OCI-LY1 (cell line): Measurements from ENCODE around the gene TRPM4.

Experiments
- H2AFZ ChIP-seq: fragments of 200-600 bp; sonication (generic), shearing (Covaris generic); 2 replicates; pipeline ENCODE4 v1.6.0; 2014; ENCODE audit warnings: antibody characterized with exemption, mild to moderate bottlenecking, low read length
- H3F3A ChIP-seq: fragments of 200-600 bp; sonication (generic), shearing (Covaris generic); 2 replicates; pipeline ENCODE4 v1.6.0; 2014; ENCODE audit warnings: mild to moderate bottlenecking, antibody characterized with exemption, low read length, moderate library complexity; ENCODE audit not compliant: insufficient read depth
- H3K27ac ChIP-seq: fragments of 200-600 bp; sonication (generic); 2 replicates; pipeline ENCODE4 v1.5.1; 2014; ENCODE audit warnings: low read length, mixed run types, mild to moderate bottlenecking, low read depth; ENCODE audit not compliant: poor library complexity, severe bottlenecking
- H3K27me3 ChIP-seq: fragments of 200-600 bp; sonication (generic); 2 replicates; pipeline ENCODE4 v1.6.0; 2014; ENCODE audit warnings: antibody characterized with exemption, mild to moderate bottlenecking, low read length, moderate library complexity; ENCODE audit not compliant: insufficient read depth
- H3K36me3 ChIP-seq: fragments of 200-600 bp; sonication (generic); 2 replicates; pipeline ENCODE4 v1.6.1; 2014; ENCODE audit warnings: mild to moderate bottlenecking, antibody characterized with exemption, low read length, moderate library complexity, mixed read lengths; ENCODE audit not compliant: insufficient read depth
- H3K4me1 ChIP-seq: fragments of 200-600 bp; sonication (generic); 2 replicates; pipeline ENCODE4 v1.5.1; 2014; ENCODE audit warnings: mild to moderate bottlenecking, low read length, moderate library complexity; ENCODE audit not compliant: insufficient read depth, severe bottlenecking
- H3K4me2 ChIP-seq: fragments of 200-600 bp; sonication (generic), shearing (Covaris generic); 2 replicates; pipeline ENCODE4 v1.6.1; 2014; ENCODE audit warnings: low read length
- H3K4me3 ChIP-seq: fragments of 200-600 bp; sonication (generic); 2 replicates; pipeline ENCODE4 v1.5.1; 2014; ENCODE audit warnings: low read length, low read depth, mild to moderate bottlenecking, mixed read lengths; ENCODE audit not compliant: poor library complexity, severe bottlenecking
- H3K79me2 ChIP-seq: fragments of 200-600 bp; shearing (Covaris generic); 2 replicates; pipeline ENCODE4 v1.6.1; 2016; ENCODE audit warnings: mixed run types, low read length, mixed read lengths; ENCODE audit not compliant: insufficient read depth
- H3K9ac ChIP-seq: fragments of 200-600 bp; sonication (generic), shearing (Covaris generic); 2 replicates; pipeline ENCODE4 v1.6.1; 2014; ENCODE audit warnings: mild to moderate bottlenecking, low read length, mixed read lengths
- H3K9me2 ChIP-seq: fragments of 200-600 bp; sonication (generic), shearing (Covaris generic); 2 replicates; pipeline ENCODE4 v1.6.1; 2014; ENCODE audit warnings: low read depth, mild to moderate bottlenecking, low read length, mixed read lengths
- H3K9me3 ChIP-seq: fragments of 200-600 bp; shearing (Covaris generic); 2 replicates; pipeline ENCODE4 v1.6.1; 2014; ENCODE audit warnings: low read length, mixed read lengths
- H4K20me1 ChIP-seq: fragments of 200-600 bp; sonication (generic), shearing (Covaris generic); 2 replicates; pipeline ENCODE4 v1.6.0; 2016; ENCODE audit warnings: mild to moderate bottlenecking, low read length; ENCODE audit not compliant: insufficient read depth
- EZH2 ChIP-seq: fragments of 200-600 bp; sonication (generic), shearing (Covaris generic); IDR thresholded peaks from 2 replicates; pipeline ENCODE4 v1.8.0; 2017; ENCODE audit warnings: borderline replicate concordance, mixed run types, mild to moderate bottlenecking, antibody characterized with exemption, low read length, moderate library complexity, mixed read lengths
- TF ChIP-seq, protein P1 (sequence below): fragments of 200-600 bp; sonication (generic), shearing (Covaris generic); IDR thresholded peaks from 2 replicates; pipeline ENCODE4 v1.5.1; 2017; ENCODE audit warnings: mild to moderate bottlenecking, antibody characterized with exemption, low read length, moderate library complexity, mixed read lengths

The TRPM4 gene

DNA sequence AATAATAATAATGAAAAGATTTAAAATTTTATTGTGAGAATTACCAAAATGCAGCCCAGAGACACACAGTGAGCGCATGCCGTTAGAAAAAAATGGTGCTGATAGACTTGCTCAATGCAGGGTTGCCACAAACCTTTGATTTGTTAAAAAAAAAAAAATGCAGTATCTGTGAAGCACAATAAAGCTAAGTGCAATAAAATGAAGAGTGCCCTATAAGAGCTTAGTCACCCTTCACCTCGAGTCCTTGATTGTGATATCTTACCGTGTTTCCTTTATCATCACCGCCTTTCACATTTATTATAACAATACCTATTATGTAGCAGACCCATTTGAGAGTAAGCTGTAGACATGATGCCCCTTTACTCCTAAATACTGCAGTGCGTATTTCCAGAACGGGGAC is 84.2 kb downstream of the TRPM4 start:
- Histone ChIP-seq H3F3A (no peaks in the 10 kb centered on the region), H2AFZ (no peak overlapping the region), H3K9me3 (no peaks in the 10 kb centered on the region), H3K79me2 (no peaks in the 10 kb centered on the region), H4K20me1 (no peaks in the 10 kb centered on the region), H3K4me2 (no peak overlapping the region), H3K4me1 (no peaks in the 10 kb centered on the region), H3K27me3 (0 out of 2 replicates have a peak, but pooled peaks cover 5% of the 10 kb centered on the region), H3K9me2 (no peaks in the 10 kb centered on the region), H3K27ac (no peak overlapping the region), H3K36me3 (no peaks in the 10 kb centered on the region), H3K9ac (no peak overlapping the region), H3K4me3 (no peak overlapping the region)
- TF ChIP-seq, protein P1, sequence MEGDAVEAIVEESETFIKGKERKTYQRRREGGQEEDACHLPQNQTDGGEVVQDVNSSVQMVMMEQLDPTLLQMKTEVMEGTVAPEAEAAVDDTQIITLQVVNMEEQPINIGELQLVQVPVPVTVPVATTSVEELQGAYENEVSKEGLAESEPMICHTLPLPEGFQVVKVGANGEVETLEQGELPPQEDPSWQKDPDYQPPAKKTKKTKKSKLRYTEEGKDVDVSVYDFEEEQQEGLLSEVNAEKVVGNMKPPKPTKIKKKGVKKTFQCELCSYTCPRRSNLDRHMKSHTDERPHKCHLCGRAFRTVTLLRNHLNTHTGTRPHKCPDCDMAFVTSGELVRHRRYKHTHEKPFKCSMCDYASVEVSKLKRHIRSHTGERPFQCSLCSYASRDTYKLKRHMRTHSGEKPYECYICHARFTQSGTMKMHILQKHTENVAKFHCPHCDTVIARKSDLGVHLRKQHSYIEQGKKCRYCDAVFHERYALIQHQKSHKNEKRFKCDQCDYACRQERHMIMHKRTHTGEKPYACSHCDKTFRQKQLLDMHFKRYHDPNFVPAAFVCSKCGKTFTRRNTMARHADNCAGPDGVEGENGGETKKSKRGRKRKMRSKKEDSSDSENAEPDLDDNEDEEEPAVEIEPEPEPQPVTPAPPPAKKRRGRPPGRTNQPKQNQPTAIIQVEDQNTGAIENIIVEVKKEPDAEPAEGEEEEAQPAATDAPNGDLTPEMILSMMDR: no peak
- no peak for TF ChIP-seq EZH2

DNA sequence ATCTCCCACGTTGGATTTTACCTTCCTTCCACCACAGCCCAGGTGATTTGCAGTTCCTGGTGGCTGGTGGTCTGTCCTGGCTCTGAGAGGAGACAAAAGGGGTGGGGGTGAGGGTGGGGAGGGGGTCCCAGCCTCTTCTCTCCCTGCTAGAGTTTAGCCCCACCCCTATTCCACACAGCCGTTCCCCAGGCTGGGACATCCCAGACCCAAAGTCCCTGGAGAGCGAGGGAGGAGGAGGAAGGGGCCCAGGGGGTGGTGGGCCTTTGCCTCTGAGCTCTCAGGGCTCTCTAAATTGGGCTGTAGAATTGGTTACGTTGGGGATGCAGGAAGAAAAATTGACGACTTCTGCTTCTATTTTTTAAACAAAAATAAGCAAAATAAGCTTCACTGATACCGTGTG is 85.5 kb downstream of the TRPM4 start:
- H3K9me3 ChIP-seq: no peaks in the 10 kb centered on the region
- H4K20me1 ChIP-seq: no peaks in the 10 kb centered on the region
- no peak overlapping the region for H2AFZ ChIP-seq
- no peaks in the 10 kb centered on the region for H3K36me3 ChIP-seq
- 0 out of 2 replicates have a peak, but pooled peaks cover 5% of the 10 kb centered on the region for H3K27me3 ChIP-seq
- no peak overlapping the region for H3K4me2 ChIP-seq
- no peaks in the 10 kb centered on the region for H3K4me1 ChIP-seq
- no peaks in the 10 kb centered on the region for H3F3A ChIP-seq
- H3K9ac ChIP-seq: no peak overlapping the region
- TF ChIP-seq, protein P1: no peak
- no peak for TF ChIP-seq EZH2
- no peaks in the 10 kb centered on the region for H3K79me2 ChIP-seq
- H3K27ac ChIP-seq: no peak overlapping the region
- H3K9me2 ChIP-seq: no peaks in the 10 kb centered on the region
- H3K4me3 ChIP-seq: no peak overlapping the region

DNA sequence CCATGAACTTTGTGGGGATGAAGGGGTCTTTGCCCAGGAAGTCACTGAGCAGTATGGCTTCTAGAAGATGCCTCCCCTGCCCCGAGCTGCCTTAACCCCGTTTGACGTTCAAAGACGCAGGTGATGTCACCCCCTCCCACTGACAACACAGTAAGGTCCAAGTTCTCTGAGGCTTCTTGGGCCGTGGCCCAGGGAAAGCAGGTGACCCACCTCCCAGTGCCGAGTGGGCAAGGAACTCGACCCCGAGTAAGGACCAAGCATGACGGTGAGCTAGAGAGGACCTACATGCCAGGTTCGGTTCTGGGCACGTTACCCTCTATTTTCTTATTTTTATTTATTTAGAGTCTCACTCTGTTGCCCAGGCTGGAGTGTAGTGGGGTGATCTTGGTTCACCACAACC is 86.1 kb downstream of the TRPM4 start:
- no peak overlapping the region for H3K9ac ChIP-seq
- no peak overlapping the region for H2AFZ ChIP-seq
- H4K20me1 ChIP-seq: no peaks in the 10 kb centered on the region
- TF ChIP-seq, protein P1: no peak
- TF ChIP-seq EZH2: no peak
- H3F3A ChIP-seq: no peaks in the 10 kb centered on the region
- no peaks in the 10 kb centered on the region for H3K4me1 ChIP-seq
- H3K4me3 ChIP-seq: no peak overlapping the region
- 0 out of 2 replicates have a peak, but pooled peaks cover 5% of the 10 kb centered on the region for H3K27me3 ChIP-seq
- no peak overlapping the region for H3K4me2 ChIP-seq
- no peaks in the 10 kb centered on the region for H3K9me2 ChIP-seq
- no peaks in the 10 kb centered on the region for H3K79me2 ChIP-seq
- no peak overlapping the region for H3K27ac ChIP-seq
- no peaks in the 10 kb centered on the region for H3K36me3 ChIP-seq
- H3K9me3 ChIP-seq: no peaks in the 10 kb centered on the region
